Measurements from ENCODE around the gene RPL10. TPM values are rescaled to one million over a fixed set of nuclear protein-coding genes. Genes with fewer than 3 reads are reported as not detected.

The RPL10 gene
- total and polyA plus RNA-seq, 5 experiments from 2014 or later: 4,733 to 7,081 (median 5,585) TPM

DNA sequence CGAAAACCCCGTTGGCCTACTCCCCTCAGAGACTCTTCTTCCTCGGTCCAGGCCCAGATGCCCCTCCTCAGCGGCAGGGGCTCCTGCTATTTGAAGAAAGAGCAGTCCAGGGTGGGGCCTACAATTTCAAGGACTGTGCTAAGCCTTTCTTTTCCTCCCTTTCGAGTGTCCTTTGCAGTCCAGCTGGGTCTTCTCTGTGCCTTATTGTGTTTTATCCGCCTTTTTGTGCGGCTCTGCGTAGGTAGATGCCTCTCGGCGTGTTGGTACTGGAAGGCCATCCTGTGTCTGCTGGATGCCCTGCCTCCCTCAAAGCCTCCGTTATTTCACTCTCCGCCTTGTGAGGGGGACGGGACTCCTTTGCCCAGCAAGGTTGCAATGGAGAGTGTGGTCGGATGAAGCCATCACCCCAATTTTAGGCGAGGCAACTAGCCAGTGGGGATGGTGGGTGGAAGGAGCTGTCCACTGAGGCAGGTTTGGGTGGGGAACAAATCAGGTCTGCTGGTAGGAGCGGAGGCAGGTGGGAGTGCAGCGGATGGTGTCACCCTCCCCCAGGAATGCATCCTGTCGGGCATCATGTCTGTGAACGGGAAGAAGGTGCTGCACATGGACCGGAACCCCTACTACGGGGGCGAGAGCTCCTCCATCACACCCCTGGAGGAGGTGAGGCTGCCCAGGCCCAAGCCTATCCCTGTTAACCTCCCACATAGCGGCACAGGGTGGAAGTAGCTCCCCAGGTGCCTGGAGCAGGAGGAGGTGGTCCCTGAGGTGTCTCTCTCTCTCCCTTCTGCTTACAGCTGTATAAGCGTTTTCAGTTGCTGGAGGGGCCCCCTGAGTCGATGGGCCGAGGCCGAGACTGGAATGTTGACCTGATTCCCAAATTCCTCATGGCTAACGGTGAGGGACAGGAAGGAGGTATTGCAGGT, 40.1 kb downstream of the RPL10 start:
- peak overlapping the region; percentile 68 to 91 (median 81) for H3K4me3 Mint-ChIP-seq
- H3K4me1 Mint-ChIP-seq: peaks cover 4 to 33% (median 28%) of the 10 kb centered on the region in 4 donors
- no peaks in the 10 kb centered on the region for H3K9me3 Mint-ChIP-seq
- DNase-seq: no peak
- ATAC-seq: no peak
- POLR2A ChIA-PET: interaction anchor here (0.8 to 2.9 kb wide), 6 partner anchors 9 to 61 kb away, joined by 3 to 8 read pairs (median 4); partner anchors contain the start of genes ATP6AP1, RPL10, TAFAZZIN and UBL4A
- H3K27me3 Mint-ChIP-seq: no peaks in the 10 kb centered on the region
- H3K27ac Mint-ChIP-seq: peak overlapping the region in 9 of 10 donors; percentile 37 to 94 (median 81)
- H3K36me3 Mint-ChIP-seq: peaks cover 0 to 10% (median 0%) of the 10 kb centered on the region in 3 donors

DNA sequence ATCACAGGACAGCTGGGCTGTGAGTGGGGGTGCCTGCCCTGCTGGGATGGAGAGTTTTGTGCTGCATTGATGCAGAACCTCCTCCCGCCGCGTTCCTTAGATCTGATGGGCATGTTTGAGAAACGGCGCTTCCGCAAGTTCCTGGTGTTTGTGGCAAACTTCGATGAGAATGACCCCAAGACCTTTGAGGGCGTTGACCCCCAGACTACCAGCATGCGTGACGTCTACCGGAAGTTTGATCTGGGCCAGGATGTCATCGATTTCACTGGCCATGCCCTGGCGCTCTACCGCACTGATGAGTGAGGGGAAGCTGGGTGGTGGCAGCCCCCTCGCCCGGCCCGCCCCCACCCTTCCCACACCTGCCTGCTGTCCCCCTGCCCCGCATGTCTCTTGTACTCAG, 41.7 kb downstream of the RPL10 start:
- Mint-ChIP-seq H3K4me3 (peak overlapping the region in 1 of 10 donors; percentile 14), H3K9me3 (no peaks in the 10 kb centered on the region), H3K27ac (peak overlapping the region in 2 of 10 donors; percentile 49 to 51), H3K4me1 (peaks cover 4 to 36% (median 30%) of the 10 kb centered on the region in 4 donors), H3K27me3 (no peaks in the 10 kb centered on the region), H3K36me3 (peaks cover 0 to 8% (median 0%) of the 10 kb centered on the region in 3 donors)
- ATAC-seq (no peak), DNase-seq (no peak)
- POLR2A ChIA-PET: interaction anchor here (0.6 to 2.9 kb wide), 4 partner anchors 12 to 83 kb away, joined by 3 to 8 read pairs (median 4); partner anchors contain the start of genes ATP6AP1 and UBL4A

DNA sequence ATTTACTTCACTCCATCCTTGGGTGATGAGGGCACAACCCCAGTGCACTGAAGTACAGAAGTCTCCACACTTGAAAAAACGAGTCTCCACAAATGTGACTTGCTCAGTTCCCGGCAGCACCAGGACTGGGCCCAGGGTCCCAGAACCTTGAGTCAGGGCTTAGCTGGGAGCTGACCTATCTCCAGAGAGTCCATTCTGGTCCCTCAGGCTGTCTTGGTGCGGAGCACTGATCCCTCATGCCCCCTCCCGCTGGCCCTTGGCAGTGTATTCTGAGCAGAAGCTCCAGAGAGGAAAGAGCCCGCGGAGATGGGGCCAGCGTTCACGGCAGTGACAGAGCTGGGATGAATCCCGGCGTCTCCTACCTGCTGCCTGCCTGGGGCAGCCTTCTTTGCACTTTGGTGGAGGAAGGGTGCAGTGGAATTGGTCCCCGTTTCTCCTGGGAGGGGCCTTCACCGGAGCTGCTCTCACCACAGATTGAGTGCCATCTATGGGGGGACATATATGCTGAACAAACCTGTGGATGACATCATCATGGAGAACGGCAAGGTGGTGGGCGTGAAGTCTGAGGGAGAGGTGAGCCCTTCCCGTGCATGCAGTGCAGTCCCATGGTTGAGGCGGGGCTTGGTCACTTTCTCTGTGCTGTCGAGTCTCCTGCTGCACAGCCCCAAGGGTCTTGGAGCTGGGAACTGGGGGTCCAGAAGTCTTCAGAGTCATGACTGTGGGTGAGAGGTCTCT, 42.6 kb downstream of the RPL10 start:
- Mint-ChIP-seq H3K9me3 (no peaks in the 10 kb centered on the region), H3K36me3 (peaks cover 0 to 8% (median 0%) of the 10 kb centered on the region in 3 donors), H3K27ac (peak overlapping the region in 4 of 10 donors; percentile 43 to 53 (median 48)), H3K4me3 (peak overlapping the region in 1 of 10 donors; percentile 37), H3K4me1 (peaks cover 4 to 39% (median 30%) of the 10 kb centered on the region in 4 donors), H3K27me3 (no peaks in the 10 kb centered on the region)
- POLR2A ChIA-PET: interaction anchor here (0.6 to 2.9 kb wide), 9 partner anchors 8 to 45 kb away, joined by 3 to 11 read pairs (median 5); partner anchors contain the start of genes ATP6AP1, PLXNA3 and UBL4A
- DNase-seq (no peak), ATAC-seq (no peak)

DNA sequence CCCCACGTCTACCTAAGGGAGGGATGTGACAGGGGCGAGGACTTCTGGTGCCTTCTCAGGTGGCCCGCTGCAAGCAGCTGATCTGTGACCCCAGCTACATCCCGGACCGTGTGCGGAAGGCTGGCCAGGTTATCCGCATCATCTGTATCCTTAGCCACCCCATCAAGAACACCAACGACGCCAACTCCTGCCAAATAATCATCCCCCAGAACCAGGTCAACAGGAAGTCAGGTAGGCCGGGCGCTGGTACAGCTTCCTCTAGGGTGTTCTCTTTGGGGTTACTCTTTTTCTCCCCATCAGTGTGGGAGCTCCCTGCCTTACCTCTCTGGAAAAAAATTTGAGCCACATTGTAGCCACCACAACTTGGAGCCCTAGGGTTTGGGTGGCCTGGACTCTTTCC, 43.4 kb downstream of the RPL10 start:
- peaks cover 4 to 37% (median 27%) of the 10 kb centered on the region in 4 donors for H3K4me1 Mint-ChIP-seq
- H3K27ac Mint-ChIP-seq: peak overlapping the region in 7 of 10 donors; percentile 24 to 89 (median 61)

DNA sequence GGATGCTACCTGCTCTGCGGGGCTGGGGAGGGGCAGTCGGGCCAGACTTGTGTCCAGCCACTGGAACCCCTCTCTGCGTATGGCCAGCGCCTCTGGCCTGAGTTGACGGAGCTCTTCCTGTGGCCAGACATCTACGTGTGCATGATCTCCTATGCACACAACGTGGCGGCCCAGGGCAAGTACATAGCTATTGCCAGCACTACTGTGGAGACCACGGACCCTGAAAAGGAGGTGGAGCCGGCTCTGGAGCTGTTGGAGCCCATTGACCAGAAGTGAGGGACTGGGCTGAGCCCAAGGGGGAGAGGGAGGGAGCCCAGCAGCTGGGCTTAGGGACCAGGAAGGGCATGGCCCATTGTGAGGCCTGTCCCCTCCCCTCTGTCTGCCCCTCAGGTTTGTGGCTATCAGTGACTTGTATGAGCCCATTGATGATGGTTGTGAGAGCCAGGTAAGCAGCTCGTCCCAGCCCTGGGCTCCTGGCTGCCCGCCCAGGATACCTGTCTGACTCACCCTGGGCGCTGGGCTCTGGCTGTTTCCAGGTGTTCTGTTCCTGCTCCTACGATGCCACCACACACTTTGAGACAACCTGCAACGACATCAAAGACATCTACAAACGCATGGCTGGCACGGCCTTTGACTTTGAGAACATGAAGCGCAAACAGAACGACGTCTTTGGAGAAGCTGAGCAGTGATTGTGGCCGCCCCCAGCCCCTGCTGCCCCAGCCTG, 44.0 kb downstream of the RPL10 start:
- H3K4me1 Mint-ChIP-seq: peaks cover 4 to 40% (median 27%) of the 10 kb centered on the region in 4 donors
- ATAC-seq: no peak
- H3K36me3 Mint-ChIP-seq: peaks cover 0 to 12% (median 0%) of the 10 kb centered on the region in 3 donors
- H3K27me3 Mint-ChIP-seq: no peaks in the 10 kb centered on the region
- peak overlapping the region in 5 of 10 donors; percentile 17 to 85 (median 55) for H3K27ac Mint-ChIP-seq
- no peak for DNase-seq
- H3K9me3 Mint-ChIP-seq: no peaks in the 10 kb centered on the region
- POLR2A ChIA-PET: interaction anchor here (0.7 to 2.6 kb wide), 8 partner anchors 10 to 49 kb away, joined by 3 to 11 read pairs (median 6); partner anchors contain the start of genes PLXNA3 and SLC10A3
- peak overlapping the region in 3 of 10 donors; percentile 7 to 78 (median 34) for H3K4me3 Mint-ChIP-seq

More for the DNA sequence above, 43.4 kb downstream of the RPL10 start:
- peaks cover 0 to 6% (median 0%) of the 10 kb centered on the region in 3 donors for H3K36me3 Mint-ChIP-seq
- peak overlapping the region in 4 of 10 donors; percentile 11 to 78 (median 24) for H3K4me3 Mint-ChIP-seq
- no peak for DNase-seq
- ATAC-seq: no peak
- no peaks in the 10 kb centered on the region for H3K9me3 Mint-ChIP-seq
- POLR2A ChIA-PET: interaction anchor here (0.6 to 2.6 kb wide), 9 partner anchors 9 to 44 kb away, joined by 3 to 11 read pairs (median 5); partner anchors contain the start of gene PLXNA3
- no peaks in the 10 kb centered on the region for H3K27me3 Mint-ChIP-seq

DNA sequence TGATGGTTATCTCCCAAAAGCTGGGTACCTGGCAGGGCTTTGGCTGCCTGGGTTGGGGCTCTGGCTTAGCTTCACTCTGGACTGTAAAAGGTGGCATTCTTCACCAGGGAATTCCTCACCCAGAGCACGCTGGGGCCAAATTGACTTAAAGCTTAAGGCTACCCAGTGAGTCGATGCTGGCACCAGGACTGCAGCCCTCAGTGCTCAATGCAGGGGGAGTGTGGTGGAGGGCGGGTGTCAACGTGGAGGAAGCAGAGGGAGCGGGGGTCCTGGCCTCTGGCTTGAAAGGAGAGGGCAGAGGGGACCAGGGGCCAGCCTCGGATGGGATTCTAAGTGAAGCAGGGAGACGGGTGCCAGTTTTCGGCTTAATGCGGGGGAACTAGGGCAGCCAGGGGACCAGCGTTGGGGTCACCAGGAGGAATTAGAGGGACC, 45.3 kb downstream of the RPL10 start:
- POLR2A ChIA-PET: interaction anchor here (0.7 to 2.4 kb wide), 8 partner anchors 9 to 64 kb away, joined by 3 to 8 read pairs (median 3); partner anchors contain the start of genes EMD, SLC10A3 and UBL4A
- DNase-seq (no peak), ATAC-seq (peak; percentile 18 to 21)
- H3K27ac Mint-ChIP-seq: peak overlapping the region; percentile 45 to 95 (median 79)
- peaks cover 1 to 36% (median 19%) of the 10 kb centered on the region in 4 donors for H3K4me1 Mint-ChIP-seq
- H3K4me3 Mint-ChIP-seq: peak overlapping the region; percentile 54 to 85 (median 77)
- peaks cover 0 to 16% (median 0%) of the 10 kb centered on the region in 3 donors for H3K36me3 Mint-ChIP-seq
- no peaks in the 10 kb centered on the region for H3K27me3 Mint-ChIP-seq
- H3K9me3 Mint-ChIP-seq: no peaks in the 10 kb centered on the region

DNA sequence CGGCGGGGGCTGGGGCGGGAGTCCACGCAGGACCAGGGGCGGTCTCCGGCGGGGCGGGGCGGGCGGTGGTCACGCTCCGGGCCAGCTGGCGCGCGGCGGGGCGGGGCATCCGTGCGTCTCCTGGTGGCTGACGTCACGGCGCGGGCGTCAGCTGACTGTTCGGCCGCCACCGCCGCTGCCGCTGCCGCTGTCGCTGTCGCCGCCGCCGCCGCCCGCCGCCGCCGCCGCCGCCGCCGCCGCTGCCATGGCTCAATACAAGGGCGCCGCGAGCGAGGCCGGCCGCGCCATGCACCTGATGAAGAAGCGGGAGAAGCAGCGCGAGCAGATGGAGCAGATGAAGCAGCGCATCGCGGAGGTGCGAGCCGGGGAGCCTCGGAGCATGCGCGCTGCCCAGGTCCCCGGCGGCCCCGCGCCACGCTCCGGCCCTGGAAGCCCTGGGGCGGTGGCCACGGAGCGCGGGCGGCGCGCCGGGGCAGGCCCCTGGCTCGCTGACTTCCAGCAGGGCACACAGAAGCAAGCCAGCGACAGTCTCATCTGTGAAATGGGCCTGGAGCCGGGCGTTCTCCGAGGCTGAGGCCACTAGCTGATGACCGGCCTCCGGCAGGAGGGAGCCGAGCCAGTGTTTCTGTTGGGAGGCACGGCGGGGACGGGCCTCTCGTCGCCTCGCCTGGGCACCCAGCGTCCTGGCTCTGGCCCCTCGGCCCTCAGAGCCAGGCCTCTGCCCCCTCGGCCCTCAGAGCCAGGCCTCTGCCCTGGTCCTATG, 46.0 kb downstream of the RPL10 start, which contains the start of gene FAM50A:
Gene FAM50A, plus strand, starts transcription at position 150 of the 763 bp plus-strand sequence. Its CDS starts 95 bp downstream, at position 245.
- Mint-ChIP-seq H3K9me3 (no peaks in the 10 kb centered on the region), H3K36me3 (peaks cover 0 to 15% (median 0%) of the 10 kb centered on the region in 3 donors), H3K4me1 (peaks cover 1 to 31% (median 15%) of the 10 kb centered on the region in 4 donors), H3K4me3 (peak within 1 kb of the TSS; percentile 54 to 85 (median 77)), H3K27me3 (no peaks in the 10 kb centered on the region), H3K27ac (peak within 1 kb of the TSS; percentile 45 to 95 (median 79))
- POLR2A ChIA-PET: interaction anchor here (0.8 to 2.4 kb wide), 7 partner anchors 8 to 47 kb away, joined by 3 to 10 read pairs (median 3); partner anchors contain the start of genes PLXNA3, SLC10A3 and UBL4A
- peak; percentile 50 to 78 (median 60) for DNase-seq
- peak; percentile 81 to 83 for ATAC-seq

DNA sequence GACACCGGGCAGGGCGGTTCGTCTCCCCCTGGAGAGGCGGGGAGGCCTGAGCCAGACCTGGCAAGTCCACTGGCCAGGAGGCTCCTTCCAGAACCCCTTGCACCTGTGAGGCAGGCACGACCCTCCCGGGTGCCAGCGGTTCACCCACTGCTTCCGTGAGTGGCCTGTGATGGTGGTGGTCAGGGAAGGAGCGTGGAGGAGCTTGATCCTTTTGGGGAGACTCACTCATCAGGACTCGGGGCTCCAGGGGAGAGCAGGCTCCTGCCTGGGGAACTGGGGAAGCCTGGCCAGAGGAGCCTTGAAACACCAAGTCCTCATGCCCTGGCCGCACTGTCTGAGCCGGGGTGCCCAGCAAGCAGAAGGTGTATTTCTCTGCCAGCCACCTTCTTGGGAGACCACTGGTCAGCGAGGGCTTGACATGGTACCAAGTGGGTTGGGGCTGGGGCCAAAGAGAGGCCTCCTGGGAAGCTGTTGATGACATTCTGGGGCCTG, 46.6 kb downstream of the RPL10 start:
- peak in 1 of 10 donors; percentile 58 for DNase-seq
- POLR2A ChIA-PET: interaction anchor here (0.7 to 2.4 kb wide), 4 partner anchors 13 to 47 kb away, joined by 3 to 10 read pairs (median 5); partner anchors contain the start of genes PLXNA3, RPL10 and UBL4A
- Mint-ChIP-seq H3K4me3 (peak overlapping the region in 7 of 10 donors; percentile 8 to 53 (median 34)), H3K27ac (peak overlapping the region in 4 of 10 donors; percentile 15 to 72 (median 28)), H3K4me1 (peaks cover 1 to 28% (median 15%) of the 10 kb centered on the region in 4 donors), H3K9me3 (no peaks in the 10 kb centered on the region), H3K27me3 (no peaks in the 10 kb centered on the region), H3K36me3 (peaks cover 0 to 14% (median 0%) of the 10 kb centered on the region in 3 donors)
- no peak for ATAC-seq

DNA sequence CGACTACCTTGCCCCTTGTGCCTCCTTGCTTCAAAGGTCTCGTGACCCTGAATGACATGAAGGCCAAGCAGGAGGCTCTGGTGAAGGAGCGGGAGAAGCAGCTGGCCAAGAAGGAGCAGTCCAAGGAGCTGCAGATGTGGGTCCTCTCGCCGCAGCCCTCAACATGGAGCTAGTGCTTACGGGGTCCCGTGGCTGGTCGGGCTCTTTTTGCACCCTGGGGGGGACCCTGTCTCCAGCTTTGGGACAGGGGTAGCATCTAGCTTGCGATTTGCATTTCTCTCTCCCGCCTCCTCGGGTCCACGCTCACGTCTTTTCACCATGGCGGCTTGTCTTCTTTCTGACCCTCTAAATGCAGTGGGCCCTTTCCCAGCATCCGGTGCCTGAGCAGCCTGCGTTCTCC, 47.6 kb downstream of the RPL10 start:
- POLR2A ChIA-PET: interaction anchor here (0.7 to 2.4 kb wide), 3 partner anchors 12 to 48 kb away, joined by 3 to 10 read pairs (median 3); partner anchors contain the start of genes PLXNA3 and RPL10
- Mint-ChIP-seq H3K27me3 (no peaks in the 10 kb centered on the region), H3K9me3 (no peaks in the 10 kb centered on the region), H3K4me1 (peaks cover 1 to 23% (median 13%) of the 10 kb centered on the region in 4 donors), H3K36me3 (peaks cover 0 to 17% (median 0%) of the 10 kb centered on the region in 3 donors), H3K4me3 (peak overlapping the region in 4 of 10 donors; percentile 15 to 67 (median 34)), H3K27ac (no peak overlapping the region)
- DNase-seq (no peak), ATAC-seq (no peak)

DNA sequence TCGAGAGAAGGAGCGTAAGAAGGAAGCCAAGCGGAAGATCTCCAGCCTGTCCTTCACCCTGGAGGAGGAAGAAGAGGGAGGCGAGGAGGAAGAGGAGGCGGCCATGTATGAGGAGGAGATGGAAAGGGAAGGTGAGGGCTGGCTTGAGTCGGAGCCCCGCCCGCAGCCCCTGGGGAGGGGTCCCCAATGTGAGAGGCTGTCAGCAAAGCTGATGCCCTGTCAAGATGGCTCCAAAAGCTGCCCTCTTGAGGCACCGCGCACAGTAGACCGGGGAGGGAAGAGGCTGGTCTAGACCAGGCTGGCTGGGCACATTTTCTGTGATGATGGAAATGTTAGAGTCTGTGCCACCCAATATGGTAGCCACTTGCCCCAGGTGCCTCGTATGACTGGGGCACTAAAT, 48.3 kb downstream of the RPL10 start:
- H3K36me3 Mint-ChIP-seq: peaks cover 0 to 18% (median 0%) of the 10 kb centered on the region in 3 donors
- POLR2A ChIA-PET: interaction anchor here (1.2 kb wide), 1 partner anchor 17 kb away, joined by 3 read pairs; no protein-coding TSS in a partner anchor
- H3K4me1 Mint-ChIP-seq: peaks cover 1 to 18% (median 10%) of the 10 kb centered on the region in 4 donors
- DNase-seq (peak in 1 of 10 donors; percentile 21), ATAC-seq (no peak)
- no peaks in the 10 kb centered on the region for H3K27me3 Mint-ChIP-seq
- H3K9me3 Mint-ChIP-seq: no peaks in the 10 kb centered on the region
- H3K4me3 Mint-ChIP-seq: no peak overlapping the region
- H3K27ac Mint-ChIP-seq: peak overlapping the region in 1 of 10 donors; percentile 40
